Upper lobe of left lung (tissue), 6 donors: ENCODE data around the gene RTL1. TPM values are rescaled to one million over a fixed set of nuclear protein-coding genes. Genes with fewer than 3 reads are reported as not detected.

Source experiments
- ATAC-seq, 2 donors: fragments of 200-7000 bp; cut with Tn5 transposase; one replicate each; pipeline ENCODE4 v1.9.1; 2022; ENCODE audit warnings: mild to moderate bottlenecking in 2 of 2, moderate library complexity in 2 of 2; ENCODE audit not compliant: low FRiP score in 2 of 2
- DNase-seq, 2 donors: peaks; one replicate each; pipeline ENCODE4 v3.0.0-alpha.2; 2019 to 2020
- H3K27ac ChIP-seq, 4 donors: fragments of 200-600 bp; sonication (generic); one replicate each; pipeline ENCODE4 v1.5.1; 2016 to 2019
- H3K27me3 ChIP-seq, 4 donors: fragments of 200-600 bp; sonication (generic); one replicate each; pipeline ENCODE4 v1.5.1; 2017 to 2019
- H3K36me3 ChIP-seq, 4 donors: fragments of 200-600 bp; sonication (generic); one replicate each; pipeline ENCODE4 v1.5.1; 2016 to 2019
- H3K4me1 ChIP-seq, 4 donors: fragments of 200-600 bp; sonication (generic); one replicate each; pipeline ENCODE4 v1.5.1; 2018 to 2019
- H3K4me3 ChIP-seq, 4 donors: fragments of 200-600 bp; sonication (generic); one replicate each; pipeline ENCODE4 v1.5.1; 2017 to 2019; ENCODE audit warnings: mild to moderate bottlenecking in 2 of 4, moderate library complexity in 1 of 4
- H3K9me3 ChIP-seq, 4 donors: fragments of 200-600 bp; sonication (generic); one replicate each; pipeline ENCODE4 v1.5.1; 2018 to 2019
- CTCF ChIP-seq, 6 experiments: fragments of 450-650 bp in 4 of 6; fragments of 200-600 bp in 2 of 6; sonication (generic) in 2 of 6; IDR thresholded peaks; one replicate each; pipeline ENCODE4 v1.5.1; 2016 to 2019; ENCODE audit warnings: antibody characterized with exemption in 6 of 6
- EP300 ChIP-seq, 4 donors: sonication (generic); formaldehyde crosslinking; IDR thresholded peaks; one replicate each; pipeline ENCODE4 v1.5.1; 2017; ENCODE audit warnings: antibody characterized with exemption in 4 of 4, control low read depth in 2 of 4
- POLR2A ChIP-seq, 4 donors: fragments of 450-650 bp; IDR thresholded peaks; one replicate each; pipeline ENCODE4 v1.5.1; 2016 to 2017; ENCODE audit warnings: antibody characterized with exemption in 4 of 4, mild to moderate bottlenecking in 2 of 4
- POLR2AphosphoS5 ChIP-seq, 2 donors: sonication (generic); formaldehyde crosslinking; IDR thresholded peaks; one replicate each; pipeline ENCODE4 v1.5.1; 2017; ENCODE audit warnings: antibody characterized with exemption in 2 of 2
- WGBS, 2 donors: methylation state at CpG; one replicate each; pipeline ENCODE4 v1.1.5; 2017 to 2018; 5-methylcytosine and 5-hydroxymethylcytosine counted together
- total RNA-seq, 6 donors: library from RNA; depleted of rRNA in 4 of 6; stranded (reverse); fragments of >200 nt in 4 of 6; gene quantifications; one replicate each; pipeline versions ENCODE4 v1.1.0 to v1.2.1, GENCODE V29; 2016 to 2021
- donor health status: DM: no; HTN: no; CAD: no; lungs with moderate emphysema.
- donor health status: DM: no; HTN: yes; CAD: no; lungs with severe emphysema.

The RTL1 gene
- total RNA-seq, 6 donors from 2014 or later, result not detected

- no peak overlapping the region for H3K27ac ChIP-seq
- no peaks in the 10 kb centered on the region for H3K36me3 ChIP-seq
- ATAC-seq, result peak in 1 of 2 donors; percentile 16
- H3K4me3 ChIP-seq, result no peak overlapping the region
- DNase-seq, result no peak
- no peaks in the 10 kb centered on the region for H3K9me3 ChIP-seq
- no peaks in the 10 kb centered on the region for H3K4me1 ChIP-seq
- H3K27me3 ChIP-seq, result no peaks in the 10 kb centered on the region
- WGBS, 2 donors, result 78 to 81% methylated on average over 16 of the region's 16 CpGs
- no peak for TF ChIP-seq POLR2A (IDR thresholded peaks at IDR 0.05)
- TF ChIP-seq CTCF (IDR thresholded peaks at IDR 0.05), result no peak
- TF ChIP-seq EP300 (IDR thresholded peaks at IDR 0.05), result no peak
- TF ChIP-seq POLR2AphosphoS5 (IDR thresholded peaks at IDR 0.05), result no peak
These were observed 32.0 kb downstream of the RTL1 start for GRCh38 chr14:100871234-100872186.

- TF ChIP-seq POLR2A (IDR thresholded peaks at IDR 0.05) (no peak), CTCF (IDR thresholded peaks at IDR 0.05) (no peak), EP300 (IDR thresholded peaks at IDR 0.05) (no peak), POLR2AphosphoS5 (IDR thresholded peaks at IDR 0.05) (no peak)
- no peak for ATAC-seq
- WGBS, 2 donors, result 91 to 92% methylated on average over 18 to 22 of the region's 24 CpGs
These were observed 34.7 kb downstream of the RTL1 start for GRCh38 chr14:100868621-100869370.

GRCh38 chr14:100867631-100868315 lies 35.7 kb downstream of the RTL1 start:
- 86 to 88% methylated on average over 10 to 13 of the region's 13 CpGs for WGBS, 2 donors
- no peak overlapping the region for H3K27ac ChIP-seq
- H3K36me3 ChIP-seq, result no peaks in the 10 kb centered on the region
- TF ChIP-seq POLR2A (IDR thresholded peaks at IDR 0.05) (no peak), EP300 (IDR thresholded peaks at IDR 0.05) (no peak), POLR2AphosphoS5 (IDR thresholded peaks at IDR 0.05) (no peak), CTCF (IDR thresholded peaks at IDR 0.05) (no peak)
- no peaks in the 10 kb centered on the region for H3K9me3 ChIP-seq
- no peaks in the 10 kb centered on the region for H3K27me3 ChIP-seq
- ATAC-seq, result no peak
- DNase-seq, result no peak
- H3K4me1 ChIP-seq, result no peaks in the 10 kb centered on the region
- no peak overlapping the region for H3K4me3 ChIP-seq

More at GRCh38 chr14:100868621-100869370, 34.7 kb downstream of the RTL1 start:
- Histone ChIP-seq H3K4me1 (no peaks in the 10 kb centered on the region), H3K27ac (no peak overlapping the region), H3K4me3 (no peak overlapping the region), H3K27me3 (no peaks in the 10 kb centered on the region), H3K9me3 (no peaks in the 10 kb centered on the region), H3K36me3 (no peaks in the 10 kb centered on the region)
- DNase-seq, result no peak

GRCh38 chr14:100866666-100867630 lies 36.6 kb downstream of the RTL1 start:
- 85 to 89% methylated on average over 12 to 17 of the region's 18 CpGs for WGBS, 2 donors
- ATAC-seq (peak in 1 of 2 donors; percentile 28), DNase-seq (no peak)
- Histone ChIP-seq H3K27ac (no peak overlapping the region), H3K4me3 (no peak overlapping the region), H3K36me3 (no peaks in the 10 kb centered on the region), H3K9me3 (no peaks in the 10 kb centered on the region), H3K27me3 (no peaks in the 10 kb centered on the region), H3K4me1 (no peaks in the 10 kb centered on the region)
- TF ChIP-seq POLR2A (IDR thresholded peaks at IDR 0.05), result no peak
- no peak for TF ChIP-seq CTCF (IDR thresholded peaks at IDR 0.05)
- TF ChIP-seq EP300 (IDR thresholded peaks at IDR 0.05), result no peak
